HEK293 (cell line): Measurements from ENCODE around the gene DLG2.

ENCODE experiments used
- CTCF ChIA-PET: fragments of 350-600 bp; formaldehyde crosslinking; extraction: SDS; loops from one replicate; lab custom pipeline; 2021; ENCODE audit warnings: antibody characterized with exemption; lab: Yijun Ruan, JAX
- POLR2A ChIA-PET: fragments of 300-600 bp; formaldehyde crosslinking; extraction: SDS; loops from one replicate; lab custom pipeline; 2020; ENCODE audit warnings: antibody characterized with exemption, inconsistent platforms; lab: Yijun Ruan, JAX
- H3K27ac ChIP-seq: fragments of 200-500 bp; sonication (Bioruptor generic); 2 replicates; pipeline ENCODE4 v1.5.1; 2014; ENCODE audit warnings: low read depth, low read length, control low read depth, inconsistent platforms; ENCODE audit errors: extremely low read depth
- H3K36me3 ChIP-seq, 2 experiments: fragments of 200-500 bp in 1 of 2; sonication (Bioruptor generic) in 1 of 2; 1 replicate in 1 of 2; 2 replicates in 1 of 2; pipeline ENCODE4 v1.5.1; 2014 to 2017; ENCODE audit warnings: inconsistent platforms in 2 of 2, low read length in 2 of 2; ENCODE audit not compliant: control insufficient read depth in 2 of 2, insufficient read depth in 1 of 2
- H3K4me1 ChIP-seq: fragments of 200-500 bp; sonication (Bioruptor generic); 2 replicates; pipeline ENCODE4 v1.5.1; 2014; ENCODE audit warnings: mild to moderate bottlenecking, low read length, inconsistent platforms; ENCODE audit not compliant: control insufficient read depth, insufficient read depth
- H3K4me3 ChIP-seq: 2 replicates; pipeline ENCODE4 v1.5.1; 2011; ENCODE audit warnings: low read depth, mild to moderate bottlenecking, control low read depth, low read length, moderate library complexity
- H3K9me3 ChIP-seq: fragments of 200-500 bp; sonication (Bioruptor generic); 2 replicates; pipeline ENCODE4 v1.5.1; 2014; ENCODE audit warnings: low read depth, low read length, inconsistent platforms; ENCODE audit not compliant: control insufficient read depth, insufficient read depth
- KLF10 ChIP-seq: fragments of 450-650 bp; IDR thresholded peaks from 2 replicates; pipeline ENCODE4 v1.5.1; 2018; ENCODE audit warnings: missing biosample characterization, mild to moderate bottlenecking, missing genetic modification characterization
- SALL2 ChIP-seq: fragments of 450-650 bp; formaldehyde crosslinking; IDR thresholded peaks from 2 replicates; pipeline ENCODE4 v1.5.0; 2017; ENCODE audit warnings: missing biosample characterization, mild to moderate bottlenecking, missing genetic modification characterization, borderline replicate concordance
- ZIC2 ChIP-seq: fragments of 450-650 bp; formaldehyde crosslinking; IDR thresholded peaks from 2 replicates; pipeline ENCODE4 v1.5.1; 2016; ENCODE audit warnings: missing biosample characterization, missing genetic modification characterization
- ZNF157 ChIP-seq: fragments of 450-650 bp; formaldehyde crosslinking; IDR thresholded peaks from 2 replicates; pipeline ENCODE4 v1.5.1; 2016; ENCODE audit warnings: missing biosample characterization, missing genetic modification characterization
- ZNF16 ChIP-seq: fragments of 450-650 bp; formaldehyde crosslinking; IDR thresholded peaks from 2 replicates; pipeline ENCODE4 v1.5.1; 2016; ENCODE audit warnings: low read depth, missing biosample characterization, missing genetic modification characterization
- ZNF169 ChIP-seq: fragments of 450-650 bp; formaldehyde crosslinking; IDR thresholded peaks from 2 replicates; pipeline ENCODE4 v1.5.1; 2016; ENCODE audit warnings: missing biosample characterization, missing genetic modification characterization
- ZNF174 ChIP-seq: fragments of 450-650 bp; formaldehyde crosslinking; IDR thresholded peaks from 2 replicates; pipeline ENCODE4 v1.5.0; 2017; ENCODE audit warnings: missing biosample characterization, mild to moderate bottlenecking, missing genetic modification characterization
- ZNF214 ChIP-seq: fragments of 450-650 bp; formaldehyde crosslinking; IDR thresholded peaks from 2 replicates; pipeline ENCODE4 v1.5.1; 2017; ENCODE audit warnings: missing biosample characterization, mild to moderate bottlenecking, missing genetic modification characterization, borderline replicate concordance
- ZNF23 ChIP-seq: fragments of 450-650 bp; formaldehyde crosslinking; IDR thresholded peaks from 2 replicates; pipeline ENCODE4 v1.5.1; 2016; ENCODE audit warnings: missing biosample characterization, missing genetic modification characterization, borderline replicate concordance
- ZNF366 ChIP-seq: fragments of 450-650 bp; formaldehyde crosslinking; conservative IDR thresholded peaks from 2 replicates; pipeline ENCODE4 v1.5.1; 2016; ENCODE audit warnings: missing biosample characterization, missing genetic modification characterization
- ZNF37A ChIP-seq: fragments of 450-650 bp; IDR thresholded peaks from 2 replicates; pipeline ENCODE4 v1.5.1; 2018; ENCODE audit warnings: missing biosample characterization, missing genetic modification characterization
- ZNF416 ChIP-seq: fragments of 450-650 bp; formaldehyde crosslinking; IDR thresholded peaks from 2 replicates; pipeline ENCODE4 v1.5.1; 2016; ENCODE audit warnings: missing biosample characterization, missing genetic modification characterization
- ZNF423 ChIP-seq: fragments of 450-650 bp; formaldehyde crosslinking; IDR thresholded peaks from 2 replicates; pipeline ENCODE4 v1.5.1; 2016; ENCODE audit warnings: missing biosample characterization, missing genetic modification characterization
- ZNF501 ChIP-seq: fragments of 450-650 bp; formaldehyde crosslinking; IDR thresholded peaks from 2 replicates; pipeline ENCODE4 v1.5.1; 2016; ENCODE audit warnings: missing biosample characterization, missing genetic modification characterization
- ZNF510 ChIP-seq: fragments of 450-650 bp; formaldehyde crosslinking; IDR thresholded peaks from 2 replicates; pipeline ENCODE4 v1.5.1; 2018; ENCODE audit warnings: mild to moderate bottlenecking, missing genetic modification characterization, missing biosample characterization; ENCODE audit not compliant: insufficient replicate concordance
- ZNF518A ChIP-seq: fragments of 450-650 bp; formaldehyde crosslinking; conservative IDR thresholded peaks from 2 replicates; pipeline ENCODE4 v1.5.1; 2016; ENCODE audit warnings: low read depth, missing biosample characterization, missing genetic modification characterization
- ZNF76 ChIP-seq: fragments of 450-650 bp; formaldehyde crosslinking; IDR thresholded peaks from 2 replicates; pipeline ENCODE4; 2016; ENCODE audit warnings: low read depth, missing biosample characterization, missing genetic modification characterization, borderline replicate concordance
- ZXDB ChIP-seq: fragments of 450-650 bp; formaldehyde crosslinking; IDR thresholded peaks from 2 replicates; pipeline ENCODE4 v1.5.1; 2016; ENCODE audit warnings: missing biosample characterization, missing genetic modification characterization
- TF ChIP-seq, protein P1 (sequence below): fragments of 450-650 bp; formaldehyde crosslinking; IDR thresholded peaks from 2 replicates; pipeline ENCODE4 v1.5.1; 2017; ENCODE audit warnings: missing biosample characterization, missing genetic modification characterization
- TF ChIP-seq, protein P2 (sequence below): fragments of 450-650 bp; formaldehyde crosslinking; IDR thresholded peaks from 2 replicates; pipeline ENCODE4 v1.5.1; 2016; ENCODE audit warnings: missing biosample characterization, missing genetic modification characterization

DLG2 gene

GRCh38 chr11:83628622-83629355, 1998.4 kb downstream of the DLG2 start:
- Histone ChIP-seq H3K36me3 (no peaks in the 10 kb centered on the region), H3K9me3 (no peaks in the 10 kb centered on the region), H3K4me1 (no peaks in the 10 kb centered on the region), H3K27ac (no peak overlapping the region), H3K4me3 (no peak overlapping the region)
- ChIA-PET POLR2A (no interaction called here), CTCF (interaction anchor here (1.0 kb wide), 1 partner anchor 10 kb away, joined by 4 read pairs; no protein-coding TSS in a partner anchor)
- TF ChIP-seq KLF10: no peak
- TF ChIP-seq, protein P1, sequence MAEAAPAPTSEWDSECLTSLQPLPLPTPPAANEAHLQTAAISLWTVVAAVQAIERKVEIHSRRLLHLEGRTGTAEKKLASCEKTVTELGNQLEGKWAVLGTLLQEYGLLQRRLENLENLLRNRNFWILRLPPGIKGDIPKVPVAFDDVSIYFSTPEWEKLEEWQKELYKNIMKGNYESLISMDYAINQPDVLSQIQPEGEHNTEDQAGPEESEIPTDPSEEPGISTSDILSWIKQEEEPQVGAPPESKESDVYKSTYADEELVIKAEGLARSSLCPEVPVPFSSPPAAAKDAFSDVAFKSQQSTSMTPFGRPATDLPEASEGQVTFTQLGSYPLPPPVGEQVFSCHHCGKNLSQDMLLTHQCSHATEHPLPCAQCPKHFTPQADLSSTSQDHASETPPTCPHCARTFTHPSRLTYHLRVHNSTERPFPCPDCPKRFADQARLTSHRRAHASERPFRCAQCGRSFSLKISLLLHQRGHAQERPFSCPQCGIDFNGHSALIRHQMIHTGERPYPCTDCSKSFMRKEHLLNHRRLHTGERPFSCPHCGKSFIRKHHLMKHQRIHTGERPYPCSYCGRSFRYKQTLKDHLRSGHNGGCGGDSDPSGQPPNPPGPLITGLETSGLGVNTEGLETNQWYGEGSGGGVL (tag by site-specific recombination): no peak
- no peak for TF ChIP-seq ZNF518A (tag by site-specific recombination)
- TF ChIP-seq ZNF37A: no peak
- TF ChIP-seq ZNF501 (tag by site-specific recombination): no peak
- no peak for TF ChIP-seq ZNF23 (tag by site-specific recombination)
- no peak for TF ChIP-seq ZNF423 (tag by site-specific recombination)
- no peak for TF ChIP-seq ZIC2
- TF ChIP-seq ZNF169 (tag by site-specific recombination): no peak
- no peak for TF ChIP-seq ZNF76
- no peak for TF ChIP-seq ZNF510
- no peak for TF ChIP-seq SALL2 (tag by site-specific recombination)
- TF ChIP-seq ZNF174: no peak
- no peak for TF ChIP-seq ZNF366 (tag by site-specific recombination)
- TF ChIP-seq ZXDB (tag by site-specific recombination): no peak
- TF ChIP-seq, protein P2, sequence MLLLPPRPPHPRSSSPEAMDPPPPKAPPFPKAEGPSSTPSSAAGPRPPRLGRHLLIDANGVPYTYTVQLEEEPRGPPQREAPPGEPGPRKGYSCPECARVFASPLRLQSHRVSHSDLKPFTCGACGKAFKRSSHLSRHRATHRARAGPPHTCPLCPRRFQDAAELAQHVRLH (tag by site-specific recombination): no peak
- no peak for TF ChIP-seq ZNF157 (tag by site-specific recombination)
- TF ChIP-seq ZNF16 (tag by site-specific recombination): no peak
- TF ChIP-seq ZNF214 (tag by site-specific recombination): no peak
- TF ChIP-seq ZNF416 (tag by site-specific recombination): no peak
